Stimulated activated CD4-positive, alpha-beta T cell treated with anti-CD3 and anti-CD28 coated beads, Interleukin-12 subunit alpha, Interleukin-12 subunit beta, amount 100 ng/mL, for 48 hours (primary cell): ENCODE data around the gene LRIT1.

Source experiments
- DNase-seq, 3 donors: peaks; one replicate each; pipeline ENCODE4 v3.0.0-alpha.2; 2020; ENCODE audit warnings: low read depth in 2 of 3, low spot score in 1 of 3

The LRIT1 gene

DNA sequence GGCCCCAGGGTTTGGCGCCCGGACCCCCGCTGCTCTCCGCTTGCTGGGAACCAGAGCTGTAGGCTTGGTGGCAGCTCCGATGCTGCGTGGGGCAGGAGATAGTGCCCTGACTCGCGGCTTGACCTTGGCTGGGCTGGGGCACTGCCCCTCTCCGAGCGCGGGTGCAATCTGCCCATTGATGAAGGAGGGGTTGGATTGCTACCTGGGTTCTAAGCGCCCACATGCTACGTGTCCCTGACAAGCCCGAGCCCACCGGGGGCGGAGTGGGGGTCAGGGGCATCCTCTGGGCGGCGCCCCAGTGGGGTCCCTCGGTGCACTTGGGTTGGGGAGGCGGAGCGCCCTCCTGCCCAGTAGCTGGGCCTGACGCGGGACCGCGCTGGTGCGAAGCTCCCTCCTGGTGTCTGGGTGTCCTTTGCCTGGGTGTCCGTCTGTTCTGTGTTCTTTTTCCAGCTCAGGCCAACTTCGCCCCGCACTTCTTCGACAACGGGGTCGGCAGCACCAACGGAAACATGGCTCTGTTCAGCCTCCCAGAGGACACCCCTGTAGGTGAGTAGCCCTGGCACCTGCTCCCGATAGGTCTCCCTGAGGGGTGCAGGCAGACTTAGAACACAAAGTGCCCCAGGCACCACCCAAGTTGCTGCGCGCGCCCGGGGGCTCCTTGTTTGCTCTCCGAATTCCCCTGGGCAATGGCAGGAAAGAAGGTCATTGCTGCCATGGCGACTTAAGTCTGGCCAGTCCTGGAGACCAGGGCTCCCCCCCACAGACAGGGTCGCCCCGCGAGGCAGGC is 46.1 kb downstream of the LRIT1 start:
- DNase-seq = no peak

DNA sequence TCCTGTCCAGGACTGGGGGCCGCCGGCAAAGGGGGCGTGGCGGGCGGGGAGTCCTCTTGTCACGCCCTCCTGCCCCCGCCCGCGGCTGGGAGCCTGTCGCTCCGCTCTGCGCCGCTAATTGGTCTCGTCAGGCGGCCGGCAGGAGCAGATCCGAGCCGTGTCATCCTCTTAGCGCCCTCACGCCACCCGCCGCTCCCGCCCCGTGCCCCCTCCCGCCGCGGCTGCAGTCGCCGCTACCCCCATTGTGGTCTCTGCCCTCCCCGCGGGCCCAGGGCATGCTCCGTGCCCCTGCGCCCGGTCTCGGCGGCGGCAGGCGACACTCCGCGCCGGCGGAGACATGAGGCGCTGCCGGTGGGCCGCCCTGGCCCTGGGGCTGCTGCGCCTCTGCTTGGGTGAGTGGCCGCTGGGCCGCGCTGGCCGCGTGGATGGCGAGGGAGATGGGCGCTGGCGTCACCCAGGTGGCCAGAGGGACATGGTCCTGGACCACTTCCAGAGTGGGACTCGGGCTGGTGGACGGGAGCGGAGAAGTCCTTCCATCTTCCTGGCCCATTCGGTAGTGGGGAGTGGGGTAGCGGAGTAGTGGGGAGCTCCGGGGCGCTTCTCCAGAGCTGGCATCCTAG is 46.8 kb downstream of the LRIT1 start, which contains the start of gene CDHR1:
TSS of gene CDHR1 (plus strand) at position 114 of the 620 bp plus-strand sequence. CDS start at position 338, 224 bp downstream.
- peak in 1 of 3 donors; percentile 17 for DNase-seq

- no peak for DNase-seq
These were observed 47.4 kb downstream of the LRIT1 start for GRCh38 chr10:84193846-84194423.

DNA sequence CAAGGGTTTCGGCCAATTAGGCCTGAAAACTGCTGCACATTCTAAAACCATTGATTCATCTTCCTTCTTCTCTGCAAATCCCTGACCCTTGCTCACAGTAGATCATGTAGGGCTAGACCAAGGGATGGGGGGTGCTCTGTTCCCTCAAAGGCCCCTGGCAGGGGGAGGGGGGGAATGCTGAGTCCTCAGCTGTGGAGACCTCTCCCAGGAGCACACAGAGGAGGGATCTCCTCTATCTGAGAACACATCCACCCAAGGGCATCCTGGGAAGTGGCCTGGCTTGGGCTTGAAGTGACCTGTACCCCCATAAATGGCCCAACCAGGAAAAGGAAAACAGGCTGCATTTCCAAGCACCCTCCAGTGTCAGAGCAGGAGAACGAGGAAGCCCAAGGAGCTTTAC is 48.0 kb downstream of the LRIT1 start:
- DNase-seq = no peak

- no peak for DNase-seq
These were observed 50.2 kb downstream of the LRIT1 start for GRCh38 chr10:84191106-84191505.

DNA sequence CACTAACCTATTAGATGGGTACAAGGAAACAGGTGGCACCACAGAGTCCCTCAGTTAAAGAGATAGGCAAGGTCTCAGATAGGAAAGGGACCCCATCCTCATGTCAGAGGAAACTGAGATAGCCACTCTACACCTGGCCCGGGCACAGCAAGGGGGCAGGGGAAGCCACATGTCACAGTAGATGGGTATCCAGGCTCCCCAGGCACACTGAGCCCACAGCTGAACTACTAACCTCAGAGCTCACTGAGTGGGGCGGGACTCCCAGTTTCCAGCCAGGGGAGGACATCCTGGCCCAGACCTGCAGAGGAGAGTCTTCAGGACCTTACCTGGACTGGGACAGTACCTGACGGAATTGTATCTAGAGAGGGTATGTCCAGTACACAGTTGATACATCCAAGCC is 50.7 kb downstream of the LRIT1 start:
- DNase-seq = no peak

GRCh38 chr10:84188815-84189214 is 52.5 kb downstream of the LRIT1 start:
- DNase-seq = no peak

- no peak for DNase-seq
These were observed 55.7 kb downstream of the LRIT1 start for GRCh38 chr10:84185526-84186175.

DNA sequence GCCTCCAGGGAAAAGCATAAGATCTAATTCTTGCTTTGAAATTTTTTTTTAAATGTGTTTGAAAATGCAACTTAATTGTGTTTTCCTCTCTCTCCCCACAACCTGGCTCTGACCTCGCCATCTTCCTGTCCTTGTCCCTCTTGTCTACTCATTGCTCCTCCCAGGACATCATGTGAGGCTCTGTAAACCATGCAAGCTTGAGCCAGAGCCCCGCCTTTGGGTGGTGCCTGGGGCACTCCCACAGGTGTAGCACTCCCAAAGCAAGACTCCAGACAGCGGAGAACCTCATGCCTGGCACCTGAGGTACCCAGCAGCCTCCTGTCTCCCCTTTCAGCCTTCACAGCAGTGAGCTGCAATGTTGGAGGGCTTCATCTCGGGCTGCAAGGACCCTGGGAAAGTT is 56.8 kb downstream of the LRIT1 start:
- no peak for DNase-seq

GRCh38 chr10:84181631-84182030 is 59.7 kb downstream of the LRIT1 start:
- no peak for DNase-seq
